HG02588 (cell line): ENCODE results near the gene MYBPC2.
"Not testable (repeated sequence)": the region's sequence is repeated elsewhere in the genome, so short reads cannot be mapped to it uniquely, and the experiment has no call there.

Experiments used
- ATAC-seq: cut with Tn5 transposase; IDR thresholded peaks from one replicate; pipeline ENCODE4 v1.9.1; 2021; ENCODE audit warnings: mild to moderate bottlenecking, moderate library complexity; ENCODE audit not compliant: unreplicated experiment

MYBPC2 gene

DNA sequence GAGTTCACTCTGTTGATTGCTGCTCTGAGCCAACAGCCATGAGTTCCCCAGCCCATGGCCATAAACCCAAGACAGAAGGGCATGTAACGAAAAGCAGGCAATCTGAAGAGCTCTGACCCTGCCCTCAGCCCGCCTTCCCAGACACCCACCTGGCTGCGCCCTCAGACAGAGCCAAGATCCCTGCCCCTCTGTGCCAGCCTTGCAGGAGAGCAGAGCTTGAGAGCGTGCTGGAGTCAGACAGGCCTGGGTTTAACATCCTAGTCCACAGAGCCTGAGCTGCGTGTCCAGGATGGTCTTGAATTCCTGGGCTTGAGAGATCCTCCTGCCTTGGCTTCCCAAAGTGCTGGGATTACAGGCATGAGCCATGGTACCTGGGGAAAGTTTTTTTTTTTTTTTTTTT, 24.6 kb downstream of the MYBPC2 start:
- no peak for ATAC-seq

DNA sequence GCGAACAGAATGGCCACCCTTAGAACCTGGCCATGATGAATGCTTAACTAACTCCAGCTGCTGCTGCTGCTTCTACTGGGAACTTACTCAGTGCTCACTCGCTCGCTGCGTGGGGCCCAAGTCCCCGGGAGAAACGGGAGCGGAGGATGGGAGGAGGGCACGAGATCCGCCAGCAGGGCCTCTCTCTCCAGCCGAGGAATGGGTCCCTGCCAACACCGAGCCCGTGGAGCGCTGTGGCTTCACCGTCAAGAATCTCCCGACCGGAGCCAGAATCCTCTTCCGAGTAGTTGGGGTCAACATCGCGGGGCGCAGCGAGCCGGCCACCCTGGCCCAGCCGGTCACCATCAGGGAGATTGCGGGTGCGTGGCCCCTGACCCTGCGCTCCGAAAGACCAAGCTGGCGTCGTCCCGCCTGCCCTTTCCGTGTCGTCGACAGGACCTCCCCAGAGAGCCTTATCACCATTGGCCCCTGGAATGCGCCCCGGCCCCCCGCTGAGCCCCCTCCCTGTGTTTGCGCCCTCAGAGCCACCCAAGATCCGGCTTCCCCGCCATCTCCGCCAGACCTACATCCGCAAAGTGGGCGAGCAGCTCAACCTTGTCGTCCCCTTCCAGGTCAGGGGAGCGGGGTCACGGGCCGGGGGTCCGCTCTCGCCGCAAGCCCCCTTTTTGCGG, 25.8 kb downstream of the MYBPC2 start:
- no peak for ATAC-seq

DNA sequence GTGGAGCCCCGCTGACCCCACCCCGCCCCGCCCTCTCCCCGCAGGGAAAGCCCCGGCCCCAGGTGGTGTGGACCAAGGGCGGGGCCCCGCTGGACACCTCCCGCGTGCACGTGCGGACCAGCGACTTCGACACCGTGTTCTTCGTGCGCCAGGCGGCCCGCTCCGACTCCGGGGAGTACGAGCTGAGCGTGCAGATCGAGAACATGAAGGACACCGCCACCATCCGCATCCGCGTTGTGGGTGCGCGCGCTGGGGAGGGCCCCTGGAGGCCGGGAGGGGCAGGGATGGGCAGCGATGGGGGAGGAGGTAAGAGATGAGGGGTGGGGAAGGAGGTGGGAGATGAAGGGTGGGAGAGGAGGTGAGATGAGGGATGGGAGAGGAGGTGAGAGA, 26.4 kb downstream of the MYBPC2 start:
- no peak for ATAC-seq

DNA sequence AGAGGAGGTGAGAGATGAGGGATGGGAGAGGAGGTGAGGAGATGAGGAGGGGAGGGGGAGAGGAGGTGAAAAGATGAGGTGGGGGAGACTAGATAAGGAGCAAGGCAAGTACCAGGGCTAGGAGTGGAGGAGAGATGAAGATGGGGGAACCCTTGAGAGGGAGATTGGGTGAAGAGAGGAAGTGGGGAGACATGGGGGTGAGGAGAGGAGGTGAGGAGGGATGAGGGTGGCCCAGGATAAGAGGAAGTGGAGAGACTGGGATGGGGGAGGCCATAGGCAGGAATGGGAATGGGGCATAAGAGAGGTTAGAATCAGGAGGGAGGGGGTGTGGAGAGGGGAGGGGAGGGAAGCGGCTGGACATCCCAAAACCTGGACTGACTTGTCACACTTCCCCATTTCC, 26.9 kb downstream of the MYBPC2 start:
- no peak for ATAC-seq

DNA sequence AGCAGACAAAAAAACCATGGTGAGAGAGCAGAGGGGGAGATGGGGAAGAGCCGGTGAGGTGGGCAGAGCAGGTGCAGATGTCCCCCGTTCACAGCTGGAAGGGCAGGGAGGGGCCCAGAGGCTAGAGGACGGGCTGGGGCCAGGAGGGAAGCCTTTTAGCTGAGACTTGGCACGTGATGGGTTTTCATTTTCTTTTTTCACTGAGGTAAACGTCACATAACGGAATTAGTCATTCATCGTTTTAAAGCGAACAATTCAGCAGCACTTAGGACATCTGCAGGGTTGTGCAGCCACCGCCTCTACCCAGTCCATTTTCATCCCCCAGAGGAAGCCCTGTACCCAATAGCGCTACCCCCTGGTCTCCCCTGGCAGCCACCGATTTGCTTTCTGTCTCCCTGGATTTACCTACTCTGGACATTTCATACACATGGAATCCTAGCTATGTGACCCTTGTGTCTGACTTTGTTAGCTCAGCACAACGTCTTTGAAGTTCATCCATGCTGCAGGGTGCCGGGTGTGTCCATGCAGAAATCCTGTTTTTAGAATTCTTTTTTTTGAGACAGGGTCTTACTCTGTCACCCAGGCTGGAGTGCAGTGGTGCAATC, 27.6 kb downstream of the MYBPC2 start:
- ATAC-seq = no peak

DNA sequence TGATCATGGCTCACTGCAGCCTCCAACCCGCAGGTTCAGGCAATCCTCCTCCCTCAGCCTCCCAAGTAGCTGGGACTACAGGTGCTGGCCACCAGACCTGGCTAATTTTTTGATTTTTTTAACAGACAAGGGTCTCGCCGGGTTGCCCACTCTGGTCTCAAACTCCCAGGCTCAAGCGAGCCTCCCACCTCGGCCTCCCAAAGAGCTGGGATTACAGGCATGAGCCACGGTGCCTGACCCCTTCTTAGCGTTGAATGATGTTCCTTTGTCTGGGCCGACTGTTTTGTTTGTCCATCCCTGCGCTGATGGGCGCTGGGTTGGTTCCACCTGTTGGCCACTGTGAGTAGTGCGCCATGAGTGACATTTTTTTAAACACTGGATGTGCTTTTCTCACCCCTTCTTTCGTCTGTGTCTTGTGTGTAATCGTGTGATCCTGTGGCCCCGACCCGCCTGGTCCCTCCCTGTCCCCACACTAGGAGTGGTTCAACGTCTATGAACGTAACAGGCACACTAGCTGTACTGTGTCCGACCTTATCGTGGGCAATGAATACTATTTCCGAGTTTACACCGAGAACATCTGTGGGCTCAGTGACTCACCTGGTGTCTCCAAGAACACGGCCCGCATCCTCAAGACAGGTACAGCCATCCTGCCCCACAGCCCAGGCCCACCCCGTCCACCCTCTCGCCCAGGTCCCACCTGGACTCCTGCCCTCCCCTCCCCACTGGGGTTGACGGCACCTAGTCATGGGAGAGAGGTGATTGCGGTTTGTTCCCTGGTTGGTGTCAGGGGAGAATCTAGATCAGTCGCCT, 28.6 kb downstream of the MYBPC2 start:
- no peak for ATAC-seq

DNA sequence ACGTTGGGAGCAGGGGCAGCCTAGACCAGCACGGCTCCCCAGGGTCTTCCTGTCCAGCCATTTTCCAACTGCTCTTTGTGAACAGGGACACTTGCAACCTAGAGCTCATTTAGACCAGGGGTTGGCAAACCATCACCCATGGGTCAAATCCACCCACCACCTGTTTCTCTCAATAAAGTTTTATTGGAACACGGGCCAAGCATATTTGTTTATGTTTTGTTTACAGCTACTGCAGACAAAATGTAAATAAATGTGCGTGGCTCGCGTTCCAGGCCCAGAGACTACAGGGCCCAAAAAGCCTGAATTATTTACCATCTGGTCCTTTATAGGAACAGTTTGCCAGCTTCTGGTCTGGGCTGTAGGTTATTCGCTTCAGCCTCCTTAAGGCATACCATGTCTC, 30.3 kb downstream of the MYBPC2 start:
- no peak for ATAC-seq

DNA sequence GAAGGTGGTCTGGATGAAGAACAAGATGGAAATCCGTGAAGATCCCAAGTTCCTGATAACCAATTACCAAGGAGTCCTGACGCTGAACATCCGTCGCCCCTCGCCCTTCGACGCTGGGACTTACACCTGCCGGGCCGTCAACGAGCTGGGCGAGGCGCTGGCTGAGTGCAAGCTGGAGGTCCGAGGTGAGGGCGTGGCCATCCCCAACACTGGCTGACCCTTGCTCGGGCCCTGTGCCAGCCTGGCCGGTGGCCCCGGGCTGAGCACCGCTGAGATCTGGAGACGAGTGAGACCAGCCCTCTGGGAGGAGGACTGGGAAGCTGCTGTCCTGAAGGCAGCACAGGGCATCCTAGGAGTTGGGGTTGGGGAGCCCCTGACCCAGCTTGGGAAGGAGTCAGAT, 31.7 kb downstream of the MYBPC2 start:
- no peak for ATAC-seq

DNA sequence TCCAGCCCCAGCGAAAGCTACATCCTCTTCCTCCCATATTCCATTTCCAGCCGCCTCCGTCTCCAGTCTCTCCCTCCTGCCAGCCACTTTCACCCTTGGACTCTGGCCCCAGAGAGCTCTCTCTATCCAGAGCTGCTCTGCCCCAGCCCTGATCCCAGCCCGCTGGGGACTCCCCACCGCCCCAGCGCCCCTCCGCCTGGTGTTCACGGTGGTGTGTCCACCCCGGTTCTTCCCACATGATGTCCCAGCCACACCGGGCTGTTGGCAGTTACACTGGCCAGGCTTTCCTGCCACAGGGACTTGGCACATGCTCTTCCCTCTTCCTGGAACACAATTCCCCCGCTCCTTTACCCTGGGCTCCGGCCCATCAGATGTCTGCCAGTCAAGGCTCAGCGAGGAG, 32.3 kb downstream of the MYBPC2 start:
- no peak for ATAC-seq

DNA sequence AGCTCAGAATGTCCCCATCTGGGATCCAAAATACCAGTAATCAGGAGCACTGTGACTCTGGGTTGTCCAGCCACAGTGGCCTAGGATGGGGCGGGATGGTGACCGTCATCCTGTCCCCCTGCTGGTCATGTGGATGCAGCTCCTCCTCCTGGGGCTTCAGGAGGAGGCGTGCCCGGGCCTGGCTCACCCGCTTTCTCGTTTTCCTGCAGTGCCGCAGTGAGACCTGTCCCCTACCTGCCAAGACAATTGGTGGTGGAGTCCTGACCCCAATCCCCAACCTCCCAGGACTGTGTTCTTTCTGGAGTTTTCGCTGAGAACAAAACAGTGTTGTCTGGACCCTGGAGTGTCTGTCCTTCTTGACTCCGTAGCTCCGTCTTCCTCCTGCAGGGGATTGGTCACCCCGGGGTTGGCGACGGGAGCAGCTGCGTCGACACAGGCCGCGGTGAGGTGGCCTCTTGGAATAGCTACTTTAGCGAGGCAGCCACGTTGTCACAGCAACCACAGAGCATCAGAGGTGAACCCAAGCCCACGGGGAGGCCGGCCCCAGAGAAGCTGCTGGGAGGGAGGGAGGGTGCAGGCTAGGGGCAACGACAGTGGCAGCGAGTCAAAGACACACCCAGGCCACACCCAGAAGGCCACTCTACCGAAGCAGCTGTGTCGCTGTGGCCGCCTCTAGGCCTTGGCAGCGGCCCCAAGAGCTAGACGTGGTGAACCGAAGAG, 33.5 kb downstream of the MYBPC2 start:
- ATAC-seq = no peak

DNA sequence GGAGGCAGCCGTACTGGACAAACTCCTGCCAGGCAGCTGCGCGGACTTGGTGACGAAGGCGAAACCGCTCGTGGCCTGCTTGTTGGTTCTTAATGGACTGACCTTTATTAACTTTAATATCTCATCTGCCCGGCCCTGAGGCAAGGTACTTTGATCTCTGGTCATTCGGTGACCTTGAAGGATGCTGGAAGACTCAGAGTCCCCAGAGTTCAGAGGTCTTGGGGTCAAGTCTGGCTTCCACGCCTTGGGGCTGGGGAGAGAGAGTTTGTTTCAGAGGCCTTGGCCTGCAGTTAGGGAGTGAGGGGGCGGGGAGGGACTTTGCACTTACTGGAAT, 34.0 kb downstream of the MYBPC2 start:
- ATAC-seq = no peak

DNA sequence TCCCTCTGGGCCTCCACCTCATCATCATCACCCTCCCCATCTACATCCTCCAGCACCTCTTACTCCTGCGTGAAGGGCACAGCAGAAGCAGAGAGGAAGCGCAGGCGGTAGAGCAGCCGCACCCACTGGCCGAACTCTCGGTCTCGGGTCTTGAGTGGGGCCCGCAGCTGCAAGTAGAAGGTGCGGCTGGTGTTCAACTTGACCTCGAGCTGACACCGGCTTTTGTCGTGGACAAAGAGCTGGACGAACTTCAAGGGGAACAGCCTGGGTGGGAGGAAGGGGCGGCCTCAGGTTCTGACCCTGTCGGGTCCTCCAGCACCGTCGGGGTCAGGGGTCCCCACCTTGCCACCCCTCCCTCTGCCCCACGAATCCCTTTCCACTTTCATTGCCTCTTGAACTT, 34.9 kb downstream of the MYBPC2 start:
- ATAC-seq = no peak

DNA sequence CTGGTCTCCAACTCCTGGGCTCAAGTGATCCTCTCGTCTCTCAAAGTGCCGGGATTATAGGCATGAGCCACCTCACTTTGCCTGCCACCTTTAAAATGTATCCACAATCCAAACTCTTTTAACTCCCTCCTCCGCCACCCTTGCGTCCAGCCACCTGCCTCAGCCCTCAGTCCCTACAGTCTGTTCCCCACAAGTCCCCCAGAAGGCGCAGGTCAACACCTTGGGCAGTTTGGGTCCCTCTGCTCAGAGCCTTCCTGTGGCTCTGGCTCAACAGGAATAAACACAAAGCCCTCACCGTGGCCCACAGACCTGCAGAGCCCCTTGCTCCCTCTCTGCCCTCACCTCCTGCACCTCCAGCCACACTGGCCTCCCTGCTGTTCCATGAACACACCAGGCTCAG, 36.1 kb downstream of the MYBPC2 start:
- ATAC-seq = no peak

DNA sequence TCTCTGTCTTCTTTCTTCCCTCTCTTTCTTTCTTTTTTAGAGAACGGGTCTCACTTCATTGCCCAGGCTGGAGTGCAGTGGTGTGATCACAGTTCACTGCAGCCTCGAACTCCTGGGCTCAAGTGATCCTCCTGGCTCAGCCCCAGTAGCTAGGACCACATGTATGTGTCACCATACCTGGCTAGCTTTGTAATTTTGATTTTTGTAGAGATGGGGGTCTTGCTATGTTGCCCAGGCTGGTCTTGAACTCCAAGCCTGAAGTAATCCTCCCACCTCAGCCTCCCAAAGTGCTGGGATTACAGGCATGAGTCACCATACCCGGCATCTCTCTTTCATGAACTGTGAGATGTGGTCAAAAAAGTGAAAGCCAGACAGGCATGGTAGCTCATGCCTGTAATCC, 40.6 kb downstream of the MYBPC2 start:
- not testable (repeated sequence) for ATAC-seq

DNA sequence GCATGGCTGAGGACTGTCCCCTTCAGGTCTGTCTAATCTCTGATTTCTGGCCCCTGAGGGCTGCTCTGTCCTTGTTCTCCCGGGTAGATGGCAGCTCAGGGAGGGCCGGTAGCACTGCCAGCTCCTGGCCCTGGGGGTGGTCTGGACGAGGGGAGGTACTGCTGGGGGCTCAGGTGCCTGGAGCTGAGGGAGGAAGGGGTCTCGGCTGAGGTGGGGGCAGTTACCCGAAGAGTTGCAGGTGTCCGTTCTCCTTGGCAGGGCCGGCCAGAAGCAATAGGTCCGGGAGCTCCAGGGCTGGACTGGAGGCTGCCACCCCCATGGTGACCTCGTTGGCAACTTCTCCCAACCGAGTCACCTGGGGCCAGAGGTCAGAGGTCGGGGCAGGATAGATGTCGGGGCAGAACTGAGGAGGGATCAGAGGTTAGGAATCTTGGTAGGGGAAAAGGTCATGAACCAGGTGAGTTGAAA, 42.4 kb downstream of the MYBPC2 start:
- ATAC-seq = no peak

DNA sequence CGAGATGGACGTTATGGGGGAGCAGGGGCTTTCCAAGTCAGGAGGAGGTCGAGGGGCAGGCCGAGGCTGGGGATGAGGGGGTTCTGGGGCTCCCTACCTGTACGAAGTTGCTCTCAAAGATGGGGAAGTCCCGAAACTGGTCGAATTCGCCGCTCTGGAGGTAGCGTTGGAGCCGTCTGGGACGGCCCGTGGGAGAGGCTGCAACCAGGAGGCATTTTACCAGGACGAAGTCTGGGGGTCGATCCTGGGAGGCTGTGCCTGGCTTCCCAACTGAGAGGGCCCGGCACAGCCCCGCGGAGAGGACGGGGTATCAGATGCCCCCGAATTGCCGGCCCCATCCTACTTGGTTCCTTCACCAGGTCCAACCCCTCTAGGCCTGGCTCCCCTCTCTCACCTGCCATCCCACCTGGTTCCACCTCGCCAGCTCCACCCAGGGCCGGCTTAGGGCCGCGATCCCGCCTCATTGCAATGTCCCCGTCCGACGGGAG, 43.1 kb downstream of the MYBPC2 start:
- no peak for ATAC-seq

DNA sequence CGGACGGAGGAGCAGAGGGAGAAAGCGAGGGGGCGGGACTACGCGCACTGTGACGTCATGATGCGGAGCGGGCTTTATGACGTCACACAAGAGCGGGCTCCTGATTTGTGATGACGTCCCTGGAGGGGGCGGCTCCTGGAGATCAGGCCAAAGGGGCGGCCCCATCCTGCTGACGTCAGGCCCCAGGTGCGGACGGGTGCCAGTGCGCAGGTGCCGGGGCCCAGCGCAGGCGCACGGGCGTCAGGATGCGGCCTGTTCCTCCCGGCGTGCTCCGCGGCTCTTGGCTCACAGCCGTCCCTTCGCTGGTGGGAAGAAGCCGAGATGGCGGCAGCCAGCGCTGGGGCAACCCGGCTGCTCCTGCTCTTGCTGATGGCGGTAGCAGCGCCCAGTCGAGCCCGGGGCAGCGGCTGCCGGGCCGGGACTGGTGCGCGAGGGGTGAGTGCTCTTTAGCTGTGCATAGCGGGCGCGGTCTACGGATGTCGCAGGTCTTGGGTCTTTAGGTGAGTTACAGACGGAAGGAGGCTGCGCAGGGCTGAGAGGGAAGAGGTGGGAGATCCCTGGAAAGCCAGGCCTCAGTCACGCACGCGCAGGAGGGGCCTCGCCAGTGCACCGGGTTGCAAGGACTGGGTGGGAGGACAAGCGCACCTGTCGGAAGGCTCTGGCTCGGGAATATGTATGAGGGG, 43.7 kb downstream of the MYBPC2 start, which contains the start of the genes EMC10 and GARIN5A:
EMC10 (plus strand) TSS at position 284 of the 683 bp plus-strand sequence; CDS start at position 322, 38 bp downstream.
GARIN5A (minus strand) TSS at position 625 of the 683 bp plus-strand sequence; CDS start at position 165, 460 bp downstream.
- ATAC-seq = peak; percentile 80

DNA sequence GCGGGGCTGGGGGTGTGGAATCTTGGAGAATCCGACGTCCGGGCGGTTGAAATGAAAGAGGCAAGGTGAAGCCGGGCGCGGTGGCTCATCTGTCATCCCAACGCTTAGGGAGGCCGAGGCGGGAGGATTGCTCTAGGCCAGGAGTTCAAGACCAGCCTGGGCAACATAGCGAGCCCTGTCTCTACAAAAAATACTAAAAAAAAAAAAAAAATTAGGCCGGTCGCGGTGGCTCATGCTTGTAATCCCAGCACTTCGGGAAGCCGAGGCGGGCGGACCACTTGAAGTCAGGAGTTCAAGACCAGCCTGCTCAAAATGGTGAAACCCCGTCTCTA, 44.2 kb downstream of the MYBPC2 start:
- ATAC-seq = no peak

DNA sequence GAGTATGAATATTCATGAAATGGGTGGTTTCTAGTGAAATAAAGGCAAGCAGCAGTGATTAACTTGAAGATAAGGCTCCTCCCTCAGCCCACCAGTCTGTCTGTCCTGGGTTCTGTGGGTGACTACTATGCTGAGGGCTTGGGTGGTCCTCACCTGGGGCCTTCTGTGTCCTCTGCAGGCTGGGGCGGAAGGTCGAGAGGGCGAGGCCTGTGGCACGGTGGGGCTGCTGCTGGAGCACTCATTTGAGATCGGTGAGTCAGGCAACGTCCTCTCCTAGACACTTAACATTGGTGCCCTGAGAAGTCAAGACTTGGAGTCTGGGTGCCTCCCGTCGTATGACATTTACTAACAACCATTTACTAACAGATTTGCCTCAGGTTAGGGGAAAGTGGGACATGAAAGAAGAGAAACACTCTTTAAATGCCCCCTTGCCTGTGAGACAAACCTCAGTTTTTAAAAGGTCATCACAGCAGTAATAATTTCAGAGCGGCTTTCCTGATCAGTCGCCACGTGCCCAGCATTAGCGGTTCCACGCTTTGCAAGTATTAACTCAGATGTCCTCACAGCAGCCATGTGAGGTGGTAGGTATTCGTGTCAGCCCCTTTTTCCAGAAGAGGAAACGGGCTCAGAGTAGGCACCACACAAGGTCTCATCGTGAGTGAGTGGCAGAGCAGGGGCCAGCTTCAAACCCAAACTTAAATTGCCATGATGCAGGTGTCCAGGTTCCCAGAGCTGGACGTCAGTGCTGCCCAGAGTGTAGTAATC, 45.2 kb downstream of the MYBPC2 start:
- no peak for ATAC-seq
